Fibroblast of pulmonary artery (primary cell): Measurements from ENCODE around the gene PDZD2.
A peak's percentile ranks its signal among the peaks of the same experiment; 100 is the strongest.

Source experiments
- DNase-seq: peaks from one replicate; pipeline ENCODE4 v3.0.0-alpha.2; 2010; ENCODE audit warnings: low read depth
- H3K4me3 ChIP-seq: replicated peaks from 2 replicates; pipeline ENCODE4 v1.5.1; 2011; ENCODE audit warnings: low read depth, mild to moderate bottlenecking, control low read depth, low read length, moderate library complexity
- CTCF ChIP-seq: IDR thresholded peaks from 2 replicates; pipeline ENCODE4 v1.5.1; 2011; ENCODE audit warnings: mild to moderate bottlenecking, control low read depth, low read length, inconsistent platforms; ENCODE audit errors: missing control alignments

The PDZD2 gene

GRCh38 chr5:31911291-31912265, 272.6 kb downstream of the PDZD2 start:
- no peak for DNase-seq
- TF ChIP-seq CTCF: no peak
- H3K4me3 ChIP-seq: no peak overlapping the region

- no peak for TF ChIP-seq CTCF
- no peak overlapping the region for H3K4me3 ChIP-seq
- DNase-seq: no peak
Observed at GRCh38 chr5:31913808-31914207, 274.9 kb downstream of the PDZD2 start.

GRCh38 chr5:31916327-31916726, 277.4 kb downstream of the PDZD2 start:
- no peak overlapping the region for H3K4me3 ChIP-seq
- no peak for DNase-seq
- no peak for TF ChIP-seq CTCF

- DNase-seq: no peak
- H3K4me3 ChIP-seq: no peak overlapping the region
- TF ChIP-seq CTCF: no peak
Observed at GRCh38 chr5:31918739-31919138, 279.8 kb downstream of the PDZD2 start.

GRCh38 chr5:31921852-31922305, 282.9 kb downstream of the PDZD2 start:
- peak; percentile 78 for DNase-seq
- H3K4me3 ChIP-seq: no peak overlapping the region
- no peak for TF ChIP-seq CTCF

GRCh38 chr5:31924005-31924404, 285.1 kb downstream of the PDZD2 start:
- H3K4me3 ChIP-seq: no peak overlapping the region
- DNase-seq: no peak
- no peak for TF ChIP-seq CTCF

- H3K4me3 ChIP-seq: no peak overlapping the region
- TF ChIP-seq CTCF: no peak
- DNase-seq: no peak
Observed at GRCh38 chr5:31931874-31932273, 292.9 kb downstream of the PDZD2 start.
